Glutamatergic neuron (in vitro differentiated cells): ENCODE results near the gene RASD1. TPM values are rescaled to one million over a fixed set of nuclear protein-coding genes. Genes with fewer than 3 reads are reported as not detected.

Experiments used
- DNase-seq: peaks from one replicate; pipeline ENCODE4 v3.0.0; 2022
- H3K27ac Mint-ChIP-seq: one replicate; pipeline ENCODE4 v1.8.0; 2020; ENCODE audit warnings: mild to moderate bottlenecking, mixed read lengths, inconsistent platforms; ENCODE audit not compliant: unreplicated experiment
- H3K27me3 Mint-ChIP-seq: one replicate; pipeline ENCODE4 v1.8.0; 2020; ENCODE audit warnings: mild to moderate bottlenecking, moderate library complexity, mixed read lengths, inconsistent platforms; ENCODE audit not compliant: unreplicated experiment
- H3K36me3 Mint-ChIP-seq: one replicate; pipeline ENCODE4 v1.8.0; 2020; ENCODE audit warnings: mild to moderate bottlenecking, mixed read lengths, inconsistent platforms; ENCODE audit not compliant: unreplicated experiment
- H3K4me1 Mint-ChIP-seq: one replicate; pipeline ENCODE4 v1.8.0; 2020; ENCODE audit warnings: mild to moderate bottlenecking, low read depth, mixed read lengths, inconsistent platforms; ENCODE audit not compliant: unreplicated experiment
- H3K4me3 Mint-ChIP-seq: one replicate; pipeline ENCODE4 v1.8.0; 2020; ENCODE audit warnings: mild to moderate bottlenecking, mixed read lengths, inconsistent platforms; ENCODE audit not compliant: unreplicated experiment
- H3K9me3 Mint-ChIP-seq: one replicate; pipeline ENCODE4 v1.8.0; 2020; ENCODE audit warnings: mild to moderate bottlenecking, moderate library complexity, mixed read lengths, inconsistent platforms; ENCODE audit not compliant: unreplicated experiment
- CTCF ChIP-seq: fragments of 200-600 bp; sonication (generic); IDR thresholded peaks from one replicate; pipeline ENCODE4 v1.5.0; 2021; ENCODE audit not compliant: partially characterized antibody, unreplicated experiment
- total RNA-seq: library from RNA; stranded (reverse); fragmentation: NEBNext Ultra II Directional; extraction: Animal tissue kit (Norgen Biotek cat#: 25700); gene quantifications from one replicate; pipeline ENCODE4 v1.2.1, GENCODE V29; 2021; ENCODE audit not compliant: unreplicated experiment

The RASD1 gene
- total RNA-seq, 1 donor from 2014 or later: 140 TPM

- Mint-ChIP-seq H3K9me3 (peaks cover 4% of the 10 kb centered on the region), H3K27ac (no peak overlapping the region), H3K36me3 (no peaks in the 10 kb centered on the region), H3K4me1 (peaks cover 10% of the 10 kb centered on the region), H3K27me3 (peaks cover 10% of the 10 kb centered on the region), H3K4me3 (no peak overlapping the region)
- no peak for DNase-seq
- TF ChIP-seq CTCF: no peak
These were observed 42.5 kb upstream of the RASD1 start for GRCh38 chr17:17538417-17539391.

GRCh38 chr17:17537311-17538099 is 41.3 kb upstream of the RASD1 start:
- H3K9me3 Mint-ChIP-seq: peaks cover 4% of the 10 kb centered on the region
- no peak overlapping the region for H3K4me3 Mint-ChIP-seq
- peaks cover 10% of the 10 kb centered on the region for H3K4me1 Mint-ChIP-seq
- no peak for TF ChIP-seq CTCF
- DNase-seq: no peak
- H3K27ac Mint-ChIP-seq: no peak overlapping the region
- H3K36me3 Mint-ChIP-seq: no peaks in the 10 kb centered on the region
- peaks cover 13% of the 10 kb centered on the region for H3K27me3 Mint-ChIP-seq

- Mint-ChIP-seq H3K27me3 (peaks cover 13% of the 10 kb centered on the region), H3K4me3 (no peak overlapping the region), H3K27ac (no peak overlapping the region), H3K9me3 (peaks cover 4% of the 10 kb centered on the region), H3K4me1 (peaks cover 10% of the 10 kb centered on the region), H3K36me3 (no peaks in the 10 kb centered on the region)
- TF ChIP-seq CTCF: no peak
- no peak for DNase-seq
These were observed 40.5 kb upstream of the RASD1 start for GRCh38 chr17:17536702-17537101.

GRCh38 chr17:17535957-17536356 is 39.8 kb upstream of the RASD1 start:
- no peaks in the 10 kb centered on the region for H3K36me3 Mint-ChIP-seq
- peaks cover 11% of the 10 kb centered on the region for H3K27me3 Mint-ChIP-seq
- TF ChIP-seq CTCF: no peak
- H3K4me1 Mint-ChIP-seq: peaks cover 9% of the 10 kb centered on the region
- H3K9me3 Mint-ChIP-seq: peaks cover 4% of the 10 kb centered on the region
- H3K4me3 Mint-ChIP-seq: no peak overlapping the region
- H3K27ac Mint-ChIP-seq: no peak overlapping the region
- DNase-seq: no peak
